DND-41 (cell line): Measurements from ENCODE around the gene ABCA12.

Source experiments
- CTCF ChIP-seq: IDR thresholded peaks from 2 replicates; pipeline ENCODE4 v1.5.1; 2012; ENCODE audit warnings: borderline replicate concordance, low read length, moderate library complexity, mild to moderate bottlenecking; ENCODE audit not compliant: poor library complexity, severe bottlenecking; ENCODE audit errors: extremely low read depth
- EZH2 ChIP-seq: IDR thresholded peaks from 3 replicates; pipeline ENCODE4 v1.6.1; 2012; ENCODE audit warnings: borderline replicate concordance, low read depth, mild to moderate bottlenecking, moderate library complexity, low read length, inconsistent platforms; ENCODE audit not compliant: severe bottlenecking

DNA sequence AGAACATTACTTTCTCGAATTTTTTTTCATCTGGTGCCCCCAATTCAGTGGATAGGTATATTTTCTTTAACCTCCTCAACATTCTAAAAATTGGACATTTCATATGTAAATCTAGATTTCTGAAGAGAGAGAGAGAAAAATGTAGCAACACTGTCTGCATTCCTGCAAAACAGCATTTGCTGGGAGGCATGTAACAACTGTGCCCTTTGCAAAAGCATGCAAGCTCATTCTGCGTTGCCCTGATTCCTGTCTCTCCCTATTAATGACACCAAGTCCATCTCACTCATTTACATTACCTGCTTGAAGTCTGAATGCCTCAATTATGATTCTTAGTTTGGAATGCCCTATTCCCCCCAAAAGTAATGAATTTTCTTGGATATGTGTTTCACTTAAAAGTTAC, 249.1 kb downstream of the ABCA12 start:
- TF ChIP-seq CTCF, result no peak
- no peak for TF ChIP-seq EZH2
